SJSA1 (cell line): ENCODE results near the gene CCL7. TPM values are rescaled to one million over a fixed set of nuclear protein-coding genes. Genes with fewer than 3 reads are reported as not detected.

Experiments used
- DNase-seq, 2 experiments: peaks; one replicate each; pipeline ENCODE4 v3.0.0-alpha.2; 2015 to 2020; ENCODE audit warnings: low spot score in 2 of 2, low read depth in 1 of 2
- H3K27ac ChIP-seq: fragments of 250-450 bp; sonication (Bioruptor Pico); 2 replicates; pipeline ENCODE4 v1.5.1; 2020; ENCODE audit warnings: mild to moderate bottlenecking, moderate library complexity
- H3K27me3 ChIP-seq: fragments of 250-450 bp; sonication (Bioruptor Pico); replicated peaks from 2 replicates; pipeline ENCODE4 v1.5.1; 2020; ENCODE audit warnings: mild to moderate bottlenecking, moderate library complexity
- H3K36me3 ChIP-seq: fragments of 250-450 bp; sonication (Bioruptor Pico); 2 replicates; pipeline ENCODE4 v1.5.1; 2020; ENCODE audit warnings: mild to moderate bottlenecking
- H3K4me1 ChIP-seq: fragments of 250-450 bp; sonication (Bioruptor Pico); replicated peaks from 2 replicates; pipeline ENCODE4 v1.6.1; 2021; ENCODE audit warnings: mild to moderate bottlenecking
- H3K4me3 ChIP-seq: fragments of 250-450 bp; sonication (Bioruptor Pico); 2 replicates; pipeline ENCODE4 v1.5.1; 2020; ENCODE audit warnings: mild to moderate bottlenecking
- H3K9me3 ChIP-seq: fragments of 250-450 bp; sonication (Bioruptor Pico); replicated peaks from 2 replicates; pipeline ENCODE4 v1.5.1; 2020; ENCODE audit warnings: mild to moderate bottlenecking
- total RNA-seq: library from RNA; depleted of rRNA; stranded (reverse); fragments of >200 nt; shearing (Covaris generic); gene quantifications from 2 replicates; pipeline ENCODE4 v1.2.3, GENCODE V29; 2014; rRNA removed

CCL7 gene
- total RNA-seq, 1 experiment from 2014 or later: not detected

DNA sequence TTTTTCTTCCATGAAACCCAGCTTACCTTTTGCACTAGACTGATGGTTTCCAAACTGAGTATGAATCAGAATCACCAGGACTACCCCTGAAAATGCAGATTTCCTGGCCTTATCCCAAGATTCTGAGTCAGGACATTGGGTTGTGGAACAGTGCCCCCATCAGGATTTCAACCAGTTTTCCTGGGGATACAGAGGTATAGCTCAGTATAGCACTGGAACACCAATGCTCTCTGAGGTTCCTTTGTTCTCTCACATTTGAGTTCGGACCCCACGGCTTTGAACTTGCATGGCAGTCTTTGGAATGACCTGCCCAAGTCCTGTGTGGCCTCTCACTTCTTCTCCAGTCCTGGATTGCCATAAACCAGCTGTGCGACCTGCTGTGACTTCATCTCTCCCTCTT is 36.4 kb downstream of the CCL7 start:
- Histone ChIP-seq H3K4me1 (peaks cover 3% of the 10 kb centered on the region), H3K4me3 (no peak overlapping the region), H3K36me3 (no peaks in the 10 kb centered on the region), H3K27ac (no peak overlapping the region), H3K27me3 (no peaks in the 10 kb centered on the region), H3K9me3 (no peaks in the 10 kb centered on the region)
- DNase-seq: peak; percentile 49 to 52

- Histone ChIP-seq H3K4me3 (no peak overlapping the region), H3K27me3 (no peaks in the 10 kb centered on the region), H3K27ac (no peak overlapping the region), H3K9me3 (no peaks in the 10 kb centered on the region), H3K4me1 (no peaks in the 10 kb centered on the region; the same call in 1 of the 2 replicates), H3K36me3 (no peaks in the 10 kb centered on the region)
- no peak for DNase-seq
Observed at GRCh38 chr17:34307110-34307509, 37.1 kb downstream of the CCL7 start.

GRCh38 chr17:34308371-34308770 is 38.4 kb downstream of the CCL7 start:
- Histone ChIP-seq H3K36me3 (no peaks in the 10 kb centered on the region), H3K27ac (no peak overlapping the region), H3K27me3 (no peaks in the 10 kb centered on the region), H3K9me3 (no peaks in the 10 kb centered on the region), H3K4me1 (no peaks in the 10 kb centered on the region; the same call in 1 of the 2 replicates), H3K4me3 (no peak overlapping the region)
- DNase-seq: no peak

- H3K27ac ChIP-seq: no peak overlapping the region
- no peaks in the 10 kb centered on the region for H3K9me3 ChIP-seq
- no peaks in the 10 kb centered on the region; the same call in 1 of the 2 replicates for H3K4me1 ChIP-seq
- H3K36me3 ChIP-seq: no peaks in the 10 kb centered on the region
- DNase-seq: no peak
- no peak overlapping the region for H3K4me3 ChIP-seq
- H3K27me3 ChIP-seq: no peaks in the 10 kb centered on the region
Observed at GRCh38 chr17:34311291-34311690, 41.3 kb downstream of the CCL7 start.

- Histone ChIP-seq H3K27ac (no peak overlapping the region), H3K9me3 (no peaks in the 10 kb centered on the region), H3K4me3 (no peak overlapping the region), H3K36me3 (no peaks in the 10 kb centered on the region), H3K27me3 (no peaks in the 10 kb centered on the region; the same call in 1 of the 2 replicates), H3K4me1 (no peaks in the 10 kb centered on the region)
- DNase-seq: no peak
Observed at GRCh38 chr17:34312080-34312479, 42.1 kb downstream of the CCL7 start.

DNA sequence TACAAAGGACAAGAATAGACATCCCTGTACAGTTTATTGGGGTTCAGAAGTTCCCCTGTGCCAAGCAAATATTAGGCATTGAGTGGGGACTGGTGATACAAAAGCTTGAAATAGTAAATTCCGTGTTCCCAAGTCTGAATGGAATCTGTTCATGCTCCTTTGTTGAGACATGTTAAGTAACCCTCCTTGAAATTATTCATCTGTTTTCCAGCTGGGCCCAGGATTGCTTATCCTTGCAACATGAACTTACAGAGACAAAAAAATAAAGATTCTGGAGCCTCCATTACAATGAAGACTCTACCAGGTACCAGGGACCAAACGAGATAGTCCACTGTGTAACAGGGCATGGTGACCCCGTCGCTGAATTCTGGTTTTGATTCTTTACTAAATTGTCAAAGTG is 43.1 kb downstream of the CCL7 start:
- H3K27me3 ChIP-seq: no peaks in the 10 kb centered on the region; the same call in 1 of the 2 replicates
- no peaks in the 10 kb centered on the region for H3K4me1 ChIP-seq
- DNase-seq: no peak
- no peak overlapping the region for H3K27ac ChIP-seq
- H3K4me3 ChIP-seq: no peak overlapping the region
- no peaks in the 10 kb centered on the region for H3K36me3 ChIP-seq
- no peaks in the 10 kb centered on the region for H3K9me3 ChIP-seq

GRCh38 chr17:34314279-34314678 is 44.3 kb downstream of the CCL7 start:
- DNase-seq: no peak
- Histone ChIP-seq H3K36me3 (no peaks in the 10 kb centered on the region), H3K27me3 (no peaks in the 10 kb centered on the region; the same call in 1 of the 2 replicates), H3K27ac (no peak overlapping the region), H3K9me3 (no peaks in the 10 kb centered on the region), H3K4me3 (no peak overlapping the region), H3K4me1 (no peaks in the 10 kb centered on the region)

DNA sequence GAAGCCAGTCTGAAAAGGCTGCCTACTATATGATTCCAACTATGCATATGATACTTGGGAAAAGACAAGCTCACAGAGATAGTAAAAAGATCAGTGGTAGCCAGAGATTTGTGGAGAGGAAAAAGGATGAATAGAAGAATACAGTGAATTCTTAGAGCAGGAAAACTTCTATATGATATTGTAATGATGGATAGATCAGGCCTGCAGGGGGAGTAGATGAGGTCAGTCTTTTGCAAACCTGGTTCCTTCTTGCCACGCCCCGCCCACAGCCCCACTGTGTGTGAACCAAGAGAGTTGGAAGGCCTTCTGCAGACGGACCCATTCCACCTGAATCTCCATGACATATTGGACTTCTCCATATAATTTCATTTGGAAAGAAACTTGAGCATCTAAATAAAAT is 48.5 kb downstream of the CCL7 start:
- Histone ChIP-seq H3K4me1 (no peaks in the 10 kb centered on the region), H3K36me3 (no peaks in the 10 kb centered on the region), H3K27me3 (no peaks in the 10 kb centered on the region; the same call in 1 of the 2 replicates), H3K27ac (no peak overlapping the region), H3K9me3 (no peaks in the 10 kb centered on the region), H3K4me3 (no peak overlapping the region)
- no peak for DNase-seq

GRCh38 chr17:34319039-34319483 is 49.0 kb downstream of the CCL7 start, which contains the start of gene CCL8:
TSS of gene CCL8 (plus strand) at chr17:34319435. CDS start at chr17:34319502, 67 bp downstream.
- Histone ChIP-seq H3K9me3 (no peaks in the 10 kb centered on the region), H3K27ac (no peak within 1 kb of the TSS), H3K27me3 (no peaks in the 10 kb centered on the region; the same call in 1 of the 2 replicates), H3K4me3 (no peak within 1 kb of the TSS), H3K36me3 (no peaks in the 10 kb centered on the region), H3K4me1 (no peaks in the 10 kb centered on the region)
- DNase-seq: no peak

Other genes with a start within 250 kb of the CCL7 start
- gene CCL2, start 14.9 kb upstream of the CCL7 start, total RNA-seq: 17.3 and 18.8 TPM in 2 replicates
- gene CCL11, start 15.5 kb downstream of the CCL7 start, total RNA-seq: not detected in 2 replicates
- not detected in 2 replicates for gene CCL8, start 49.2 kb downstream of the CCL7 start, total RNA-seq
- gene CCL13, start 86.3 kb downstream of the CCL7 start, total RNA-seq: not detected in 2 replicates
- not detected in 2 replicates for gene CCL1, start 93.0 kb downstream of the CCL7 start, total RNA-seq